Hepatocyte (in vitro differentiated cells): ENCODE data around the gene LPP.

Source experiments
- CTCF ChIP-seq: fragments of 200-600 bp; sonication (generic); IDR thresholded peaks from 2 replicates; pipeline ENCODE4 v1.5.1; 2016; ENCODE audit warnings: antibody characterized with exemption, mild to moderate bottlenecking; ENCODE audit not compliant: poor library complexity
- EZH2 ChIP-seq: fragments of 200-600 bp; sonication (generic); IDR thresholded peaks from 2 replicates; pipeline ENCODE4 v1.6.1; 2016; ENCODE audit warnings: antibody characterized with exemption, mild to moderate bottlenecking, borderline replicate concordance

GRCh38 chr3:188691004-188691403 lies 537.0 kb downstream of the LPP start:
- no peak for TF ChIP-seq CTCF
- no peak for TF ChIP-seq EZH2
